Lung (tissue), 12 donors: ENCODE measurements around the gene PLCG1. TPM values are rescaled to one million over a fixed set of nuclear protein-coding genes. Genes with fewer than 3 reads are reported as not detected.

Experiments
- ATAC-seq: fragments of 200-7000 bp; cut with Tn5 transposase; one replicate; pipeline ENCODE4 v1.9.1; 2020; ENCODE audit warnings: moderate number of reproducible peaks; ENCODE audit not compliant: insufficient read depth, low FRiP score
- DNase-seq, 3 donors: peaks; one replicate each; pipeline ENCODE4 v3.0.0-alpha.2; 2013 to 2017
- H3K27ac ChIP-seq, 2 donors: one replicate each; pipeline ENCODE4 v1.5.1; 2013; ENCODE audit warnings: mild to moderate bottlenecking in 2 of 2, moderate library complexity in 2 of 2, control low read depth in 1 of 2, inconsistent platforms in 1 of 2, low read depth in 1 of 2, low read length in 1 of 2
- H3K27me3 ChIP-seq, 3 donors: one replicate each; pipeline ENCODE4 v1.5.1; 2013; ENCODE audit warnings: low read length in 2 of 3; ENCODE audit not compliant: control insufficient read depth in 3 of 3, insufficient read depth in 3 of 3
- H3K36me3 ChIP-seq, 4 donors: one replicate each; pipeline ENCODE4 v1.5.1; 2013; ENCODE audit warnings: low read length in 4 of 4, mild to moderate bottlenecking in 1 of 4, moderate library complexity in 1 of 4; ENCODE audit not compliant: control insufficient read depth in 4 of 4, insufficient read depth in 4 of 4
- H3K4me1 ChIP-seq, 5 donors: one replicate each; pipeline ENCODE4 v1.5.1; 2013; ENCODE audit warnings: low read length in 5 of 5, mild to moderate bottlenecking in 2 of 5, moderate library complexity in 1 of 5; ENCODE audit not compliant: control insufficient read depth in 5 of 5, insufficient read depth in 5 of 5
- H3K4me3 ChIP-seq: one replicate; pipeline ENCODE4 v1.5.1; 2013; ENCODE audit warnings: mild to moderate bottlenecking, control low read depth, moderate library complexity
- H3K9ac ChIP-seq, 2 donors: one replicate each; pipeline ENCODE4 v1.5.1; 2013; ENCODE audit warnings: low read length in 2 of 2, control low read depth in 1 of 2; ENCODE audit not compliant: insufficient read depth in 1 of 2
- H3K9me3 ChIP-seq, 4 donors: one replicate each; pipeline ENCODE4 v1.5.1; 2013; ENCODE audit warnings: low read length in 3 of 4, mild to moderate bottlenecking in 1 of 4, moderate library complexity in 1 of 4; ENCODE audit not compliant: control insufficient read depth in 4 of 4, insufficient read depth in 3 of 4
- WGBS, 2 donors: extraction: QIAGEN DNeasy Blood & Tissue Kit; methylation state at CpG; one replicate each; pipeline ENCODE4 v1.1.7; 2013; 5-methylcytosine and 5-hydroxymethylcytosine counted together
- polyA plus RNA-seq, 2 donors: library from polyadenylated mRNA; stranded (reverse); fragments of 200-250 nt; gene quantifications; one replicate each; pipeline ENCODE4 v1.2.1, GENCODE V29; 2013
- total RNA-seq, 2 donors: library from RNA; depleted of rRNA in 1 of 2; stranded (reverse); fragments of >200 nt in 1 of 2; gene quantifications; one replicate each; pipeline ENCODE4 v1.2.1, GENCODE V29; 2014 to 2021
- TF ChIP-seq, protein P1 (sequence below): IDR thresholded peaks from 2 replicates; pipeline ENCODE4 v1.5.1; 2012; ENCODE audit warnings: mild to moderate bottlenecking; ENCODE audit errors: control extremely low read depth, extremely low read depth
- donor health status: control.
- donor health status: control.
- donor health status: Bipolar disorder and iron deficiency.
- donor health status: healthy.
- donor health status: DM: yes; HTN: yes; CAD: no.

Gene PLCG1
- total and polyA plus RNA-seq, 4 donors, result 29.6 to 154 (median 67.1) TPM

DNA sequence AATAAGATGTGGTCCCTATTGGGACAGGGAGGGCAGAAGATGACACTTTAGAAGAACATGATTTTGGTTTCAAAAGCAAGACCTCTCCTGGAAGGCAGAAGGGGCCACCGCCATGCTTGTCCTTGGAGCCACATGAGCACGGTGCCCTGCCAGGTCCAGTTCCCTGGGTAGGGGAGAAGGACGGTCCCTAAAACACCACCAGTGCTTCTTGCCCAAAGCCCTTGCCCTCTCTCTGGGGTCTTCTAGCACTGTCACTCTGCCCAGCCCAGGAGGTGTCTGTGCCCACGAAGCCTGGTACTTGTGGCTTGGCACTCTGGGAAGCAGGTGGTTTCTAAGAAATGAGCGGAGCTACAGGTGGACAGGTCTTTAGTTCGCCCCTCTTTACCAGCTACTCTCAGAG, 46.0 kb downstream of the PLCG1 start:
- Histone ChIP-seq H3K9ac (no peak overlapping the region), H3K27ac (no peak overlapping the region), H3K4me3 (no peak overlapping the region), H3K36me3 (peaks cover 0 to 14% (median 1%) of the 10 kb centered on the region in 4 donors), H3K9me3 (no peaks in the 10 kb centered on the region), H3K4me1 (peaks cover 0 to 9% (median 0%) of the 10 kb centered on the region in 5 donors), H3K27me3 (no peaks in the 10 kb centered on the region)
- DNase-seq, result no peak
- ATAC-seq, result no peak
- TF ChIP-seq, protein P1, sequence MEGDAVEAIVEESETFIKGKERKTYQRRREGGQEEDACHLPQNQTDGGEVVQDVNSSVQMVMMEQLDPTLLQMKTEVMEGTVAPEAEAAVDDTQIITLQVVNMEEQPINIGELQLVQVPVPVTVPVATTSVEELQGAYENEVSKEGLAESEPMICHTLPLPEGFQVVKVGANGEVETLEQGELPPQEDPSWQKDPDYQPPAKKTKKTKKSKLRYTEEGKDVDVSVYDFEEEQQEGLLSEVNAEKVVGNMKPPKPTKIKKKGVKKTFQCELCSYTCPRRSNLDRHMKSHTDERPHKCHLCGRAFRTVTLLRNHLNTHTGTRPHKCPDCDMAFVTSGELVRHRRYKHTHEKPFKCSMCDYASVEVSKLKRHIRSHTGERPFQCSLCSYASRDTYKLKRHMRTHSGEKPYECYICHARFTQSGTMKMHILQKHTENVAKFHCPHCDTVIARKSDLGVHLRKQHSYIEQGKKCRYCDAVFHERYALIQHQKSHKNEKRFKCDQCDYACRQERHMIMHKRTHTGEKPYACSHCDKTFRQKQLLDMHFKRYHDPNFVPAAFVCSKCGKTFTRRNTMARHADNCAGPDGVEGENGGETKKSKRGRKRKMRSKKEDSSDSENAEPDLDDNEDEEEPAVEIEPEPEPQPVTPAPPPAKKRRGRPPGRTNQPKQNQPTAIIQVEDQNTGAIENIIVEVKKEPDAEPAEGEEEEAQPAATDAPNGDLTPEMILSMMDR, result no peak
- WGBS, 2 donors, result 96 to 97% methylated on average over 6 of the region's 6 CpGs

DNA sequence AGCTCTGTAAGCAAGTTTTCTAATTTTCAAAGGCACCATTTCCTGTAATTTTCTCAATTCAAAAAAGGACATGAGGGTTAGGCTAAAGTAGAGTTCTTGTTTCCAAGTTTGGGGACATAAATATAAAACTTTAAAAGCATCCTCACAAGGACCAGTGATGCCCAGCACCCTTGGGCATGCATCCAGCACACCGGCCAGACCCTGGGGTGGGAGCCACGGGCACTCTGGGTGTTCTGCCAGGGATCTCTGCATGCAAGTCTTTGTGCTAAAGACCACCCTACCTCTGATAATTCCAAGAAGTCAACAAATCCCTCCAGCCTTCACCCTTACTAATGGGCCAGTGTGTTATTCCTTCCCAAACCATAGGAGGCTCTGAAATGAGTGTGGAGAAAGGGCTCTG, 46.5 kb downstream of the PLCG1 start:
- H3K9ac ChIP-seq, result no peak overlapping the region
- WGBS, 2 donors, result 89 to 97% methylated on average over 2 of the region's 2 CpGs

DNA sequence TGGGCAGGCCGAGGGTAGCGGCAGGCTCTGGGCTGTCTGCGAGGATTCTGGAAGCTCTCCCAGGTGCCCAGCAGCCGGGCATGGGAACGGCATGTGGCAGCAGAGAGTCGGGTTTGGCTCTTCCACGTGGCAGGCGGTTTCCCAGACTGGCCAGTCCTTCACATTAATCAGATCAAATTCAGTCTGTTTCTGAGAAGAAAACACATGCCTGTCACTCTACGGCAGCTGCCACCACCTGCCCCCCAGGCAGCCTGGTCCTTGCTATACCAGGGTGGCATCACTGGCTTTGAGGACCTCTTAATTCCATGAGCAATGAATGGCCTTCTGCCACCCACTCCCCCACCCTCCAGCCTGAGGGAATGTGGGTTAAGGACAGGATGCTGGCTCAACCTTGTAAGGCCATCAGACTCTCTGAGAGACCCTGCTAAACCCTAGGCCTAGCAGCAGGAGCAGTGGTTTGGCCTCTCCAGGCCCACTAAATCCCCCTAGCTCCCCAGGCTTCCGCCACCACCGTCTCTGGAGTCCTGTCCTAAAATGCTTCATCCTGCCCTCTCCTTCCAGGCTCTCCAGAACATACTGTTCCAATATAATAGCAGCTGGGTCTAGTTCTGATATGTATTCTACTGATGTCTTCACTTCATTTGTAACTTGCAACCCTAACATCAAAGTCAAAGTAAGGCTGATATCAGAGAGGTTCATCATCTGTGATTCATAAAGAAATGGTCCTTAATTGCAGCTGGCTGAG, 47.8 kb downstream of the PLCG1 start:
- Histone ChIP-seq H3K9me3 (no peaks in the 10 kb centered on the region), H3K36me3 (peaks cover 0 to 14% (median 1%) of the 10 kb centered on the region in 4 donors), H3K9ac (no peak overlapping the region), H3K27me3 (no peaks in the 10 kb centered on the region), H3K4me1 (peaks cover 0 to 3% (median 0%) of the 10 kb centered on the region in 5 donors), H3K27ac (no peak overlapping the region), H3K4me3 (no peak overlapping the region)
- TF ChIP-seq, protein P1, result no peak
- DNase-seq (no peak), ATAC-seq (no peak)
- WGBS, 2 donors, result 93 to 97% methylated on average over 11 of the region's 11 CpGs

More for the DNA sequence above, 46.5 kb downstream of the PLCG1 start:
- no peak for ATAC-seq
- no peak overlapping the region for H3K27ac ChIP-seq
- DNase-seq, result no peak
- H3K27me3 ChIP-seq, result no peaks in the 10 kb centered on the region
- TF ChIP-seq, protein P1, result no peak
- peaks cover 0 to 6% (median 0%) of the 10 kb centered on the region in 5 donors for H3K4me1 ChIP-seq
- peaks cover 0 to 14% (median 1%) of the 10 kb centered on the region in 4 donors for H3K36me3 ChIP-seq
- no peaks in the 10 kb centered on the region for H3K9me3 ChIP-seq
- no peak overlapping the region for H3K4me3 ChIP-seq
